CD4-positive, alpha-beta T cell treated with Interferon gamma for 1 hour (primary cell): ENCODE measurements around the gene PAX2.

Source experiments
- DNase-seq: peaks from one replicate; pipeline ENCODE4 v3.0.0-alpha.2; 2020

PAX2 gene

GRCh38 chr10:100793055-100793454, 47.7 kb downstream of the PAX2 start:
- DNase-seq, result no peak

DNA sequence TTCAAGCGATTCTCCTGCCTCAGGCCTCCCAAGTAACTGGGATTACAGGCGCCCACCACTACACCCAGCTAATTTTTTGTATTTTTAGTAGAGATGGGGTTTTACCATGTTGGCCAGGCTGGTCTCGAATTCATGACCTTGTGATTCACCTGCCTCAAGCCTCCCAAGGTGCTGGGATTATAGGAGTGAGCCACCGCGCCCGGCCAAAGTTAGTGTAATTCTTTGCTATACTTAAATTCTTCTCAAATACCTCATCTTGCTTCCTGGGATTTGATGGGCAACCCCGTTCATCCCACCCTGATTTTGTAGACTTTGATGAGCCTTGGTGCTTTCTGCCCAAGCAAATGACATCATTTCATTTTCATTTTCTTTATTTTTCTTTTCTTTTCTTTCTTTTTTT, 54.5 kb downstream of the PAX2 start:
- no peak for DNase-seq

GRCh38 chr10:100800931-100801330, 55.5 kb downstream of the PAX2 start:
- no peak for DNase-seq

DNA sequence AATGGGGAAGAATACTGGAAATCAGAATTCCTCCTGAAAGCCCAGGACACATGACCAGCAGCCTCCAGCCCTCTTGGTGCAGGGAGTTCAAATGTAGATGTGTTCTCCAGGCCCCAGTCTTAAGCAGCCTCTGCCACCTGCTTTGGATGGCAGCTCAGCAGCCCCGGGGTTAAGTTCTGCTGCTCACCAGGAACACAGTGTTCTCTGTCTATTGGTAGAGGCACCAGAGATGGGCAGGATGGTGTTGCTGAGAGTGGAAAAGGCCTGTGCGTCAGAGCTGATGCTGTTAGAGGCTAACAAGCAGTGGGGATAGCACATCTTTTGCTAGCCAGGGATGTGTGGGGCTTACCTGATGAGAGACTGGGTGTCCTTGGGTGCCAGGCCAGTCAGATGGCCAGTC, 56.8 kb downstream of the PAX2 start:
- DNase-seq, result no peak

GRCh38 chr10:100802607-100803006, 57.2 kb downstream of the PAX2 start:
- DNase-seq, result no peak

- no peak for DNase-seq
Observed at GRCh38 chr10:100803492-100803891, 58.1 kb downstream of the PAX2 start.

DNA sequence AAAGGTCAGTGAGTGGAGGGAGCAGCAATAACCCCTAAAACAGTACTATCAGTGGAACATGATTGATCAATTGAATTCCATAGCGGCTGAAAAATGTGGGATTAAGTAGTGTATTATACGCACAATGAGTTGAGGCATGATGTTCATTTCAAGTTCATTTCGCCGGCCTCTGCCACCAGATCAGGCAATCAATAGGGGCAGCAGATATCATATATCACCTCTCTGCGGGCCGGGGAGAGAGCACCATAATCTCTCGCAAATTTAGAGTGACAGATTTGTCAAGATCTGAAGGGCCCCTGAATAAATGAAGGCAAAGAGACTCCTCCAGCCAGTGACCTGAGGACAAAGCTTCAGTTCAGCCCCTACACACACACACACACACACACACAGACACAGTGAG, 58.5 kb downstream of the PAX2 start:
- no peak for DNase-seq

- no peak for DNase-seq
Observed at GRCh38 chr10:100805543-100806355, 60.4 kb downstream of the PAX2 start.

DNA sequence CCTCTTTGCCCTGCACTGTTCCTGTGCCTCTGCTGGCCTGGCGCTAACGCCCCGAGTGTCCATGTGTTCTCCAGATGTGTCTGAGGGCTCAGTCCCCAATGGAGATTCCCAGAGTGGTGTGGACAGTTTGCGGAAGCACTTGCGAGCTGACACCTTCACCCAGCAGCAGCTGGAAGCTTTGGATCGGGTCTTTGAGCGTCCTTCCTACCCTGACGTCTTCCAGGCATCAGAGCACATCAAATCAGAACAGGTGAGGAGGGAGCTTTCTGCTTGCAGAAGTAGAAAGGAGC, 60.9 kb downstream of the PAX2 start:
- DNase-seq, result no peak

GRCh38 chr10:100807241-100807951, 62.0 kb downstream of the PAX2 start:
- DNase-seq, result no peak

- no peak for DNase-seq
Observed at GRCh38 chr10:100808876-100809275, 63.5 kb downstream of the PAX2 start.

GRCh38 chr10:100810091-100810834, 64.9 kb downstream of the PAX2 start:
- DNase-seq, result no peak

DNA sequence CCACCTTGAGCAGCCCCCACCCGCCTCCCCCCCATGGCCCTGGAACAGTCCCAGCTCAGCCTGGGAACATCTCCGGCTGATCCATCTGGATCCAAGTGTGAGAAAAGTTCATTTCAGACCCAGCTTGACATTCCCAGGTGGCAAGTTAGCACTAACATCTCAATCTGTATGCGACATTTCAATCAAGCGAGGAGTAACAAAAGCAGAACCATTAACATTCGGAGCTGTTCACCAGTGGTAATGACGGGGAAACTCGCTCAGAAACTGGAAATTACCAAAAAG, 65.4 kb downstream of the PAX2 start:
- no peak for DNase-seq

DNA sequence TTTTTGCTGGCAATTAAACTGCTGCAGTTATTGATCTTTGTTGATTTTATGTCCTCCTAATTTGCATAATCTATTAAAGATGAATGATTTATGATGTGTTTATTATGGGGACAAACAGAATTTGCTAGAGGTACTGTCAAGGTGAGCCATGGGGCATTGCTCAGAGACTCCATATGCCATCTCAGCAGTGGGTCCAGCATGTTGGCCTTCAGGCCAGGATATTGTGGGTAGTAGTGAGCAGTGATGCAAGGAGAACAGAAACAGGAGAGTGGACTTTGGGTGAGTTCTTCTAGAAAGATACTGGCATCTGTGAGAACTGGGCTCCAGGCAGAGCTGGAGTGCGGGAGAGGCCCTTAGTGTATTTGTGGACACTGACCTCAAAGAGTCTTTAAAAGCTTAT, 65.9 kb downstream of the PAX2 start:
- DNase-seq, result no peak

DNA sequence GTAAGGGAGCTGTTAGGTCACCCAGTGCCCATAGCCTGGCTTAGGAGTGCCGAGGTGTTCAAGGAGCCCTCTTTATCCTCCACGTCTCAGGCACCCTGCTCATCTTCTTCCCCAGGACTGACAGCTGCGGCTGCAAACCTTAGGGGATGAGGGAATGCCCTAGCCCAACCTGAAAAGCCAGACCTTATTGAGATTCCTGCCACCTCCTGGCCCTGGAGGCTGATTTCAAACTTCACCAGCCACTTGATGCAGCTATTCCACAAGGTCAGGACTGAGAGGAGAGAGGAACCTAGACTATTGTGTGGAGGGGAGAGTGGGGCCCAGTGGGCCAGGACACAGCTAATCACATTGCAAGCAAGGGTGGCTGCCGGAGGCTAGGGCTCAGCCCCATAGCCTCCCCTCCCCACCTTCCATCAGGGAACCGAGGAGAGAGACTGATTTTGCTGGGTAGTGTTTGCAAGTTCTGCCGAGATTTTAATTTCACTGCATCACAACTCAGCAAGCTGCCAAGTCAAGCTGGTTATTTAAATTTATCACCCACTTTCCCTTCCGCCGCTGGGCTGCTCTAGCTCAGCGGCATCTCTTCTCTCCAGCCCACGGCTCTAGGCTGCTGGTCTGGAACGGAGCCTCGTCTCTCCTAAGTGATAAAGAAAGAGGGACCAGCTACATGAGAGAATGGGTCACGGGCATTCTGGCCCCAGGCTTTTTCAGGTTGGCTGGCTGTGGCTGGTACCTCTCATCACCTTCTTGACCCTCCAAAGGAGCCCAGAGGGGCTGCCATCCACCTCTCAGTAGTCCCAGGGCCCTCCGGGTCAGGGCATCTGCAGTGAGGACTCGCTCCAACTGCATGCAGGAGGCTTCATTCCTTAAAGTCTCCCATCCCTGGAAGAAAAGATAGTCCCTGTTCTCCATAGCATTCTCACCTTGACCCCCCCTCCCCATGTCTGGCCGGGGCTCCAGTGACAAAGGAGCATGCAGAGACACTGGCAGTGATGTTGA, 66.7 kb downstream of the PAX2 start:
- no peak for DNase-seq

DNA sequence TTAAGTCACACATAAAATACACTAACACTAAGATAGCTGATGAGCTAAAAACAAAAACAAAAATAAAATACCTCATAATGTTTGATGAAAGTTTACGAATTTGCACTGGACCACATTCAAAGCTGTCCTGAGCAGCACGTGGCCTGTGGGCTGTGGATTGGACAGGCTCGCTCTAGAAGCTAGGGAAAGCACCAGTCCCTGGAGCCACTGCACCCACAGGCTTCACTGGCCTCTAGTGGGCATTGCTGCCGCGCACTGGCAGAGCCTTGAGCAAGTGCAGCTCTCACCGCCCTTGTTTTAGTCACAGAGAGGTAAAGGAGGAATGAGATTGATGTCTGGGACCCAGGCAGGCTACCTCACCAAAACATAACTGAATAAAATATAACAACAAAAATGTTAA, 67.6 kb downstream of the PAX2 start:
- no peak for DNase-seq

- DNase-seq, result no peak
Observed at GRCh38 chr10:100814751-100815474, 69.5 kb downstream of the PAX2 start.

- DNase-seq, result no peak
Observed at GRCh38 chr10:100816671-100817070, 71.3 kb downstream of the PAX2 start.

GRCh38 chr10:100817268-100817839, 72.0 kb downstream of the PAX2 start:
- DNase-seq, result no peak

GRCh38 chr10:100819424-100819823, 74.0 kb downstream of the PAX2 start:
- no peak for DNase-seq

- no peak for DNase-seq
Observed at GRCh38 chr10:100823194-100823593, 77.8 kb downstream of the PAX2 start.

DNA sequence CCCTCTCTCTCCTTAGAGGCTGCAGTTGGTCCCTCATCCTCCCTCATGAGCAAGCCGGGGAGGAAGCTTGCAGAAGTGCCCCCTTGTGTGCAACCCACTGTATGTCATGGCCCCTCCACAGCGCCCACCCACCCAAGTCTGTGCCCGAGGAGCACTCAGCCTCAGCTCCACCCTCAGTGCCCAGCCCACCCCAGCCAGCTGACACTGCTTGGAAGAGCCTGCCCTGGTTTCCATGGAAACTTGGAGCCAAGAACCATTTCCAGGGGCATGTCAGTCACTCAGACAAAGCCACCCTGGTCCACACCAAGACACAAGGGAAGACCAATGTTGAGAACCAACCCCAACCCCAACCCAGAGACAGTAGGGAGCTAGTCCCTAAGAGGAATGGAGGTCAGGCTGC, 79.5 kb downstream of the PAX2 start:
- no peak for DNase-seq
